Esophagus muscularis mucosa (tissue), 3 donors: ENCODE measurements around the gene MAML1.
"Not testable (repeated sequence)": the region's sequence is repeated elsewhere in the genome, so short reads cannot be mapped to it uniquely, and the experiment has no call there.

Experiments used
- POLR2A ChIP-seq: fragments of 450-650 bp; IDR thresholded peaks from one replicate; pipeline ENCODE4 v1.6.1; 2017; ENCODE audit warnings: antibody characterized with exemption, moderate library complexity, mild to moderate bottlenecking, low read depth
- TF ChIP-seq, protein P1 (sequence below), 3 experiments: fragments of 200-600 bp in 2 of 3; fragments of 450-650 bp in 1 of 3; sonication (generic) in 2 of 3; IDR thresholded peaks; one replicate each; pipeline ENCODE4 v1.5.1; 2017 to 2019; ENCODE audit warnings: antibody characterized with exemption in 3 of 3, mild to moderate bottlenecking in 2 of 3, moderate library complexity in 1 of 3

DNA sequence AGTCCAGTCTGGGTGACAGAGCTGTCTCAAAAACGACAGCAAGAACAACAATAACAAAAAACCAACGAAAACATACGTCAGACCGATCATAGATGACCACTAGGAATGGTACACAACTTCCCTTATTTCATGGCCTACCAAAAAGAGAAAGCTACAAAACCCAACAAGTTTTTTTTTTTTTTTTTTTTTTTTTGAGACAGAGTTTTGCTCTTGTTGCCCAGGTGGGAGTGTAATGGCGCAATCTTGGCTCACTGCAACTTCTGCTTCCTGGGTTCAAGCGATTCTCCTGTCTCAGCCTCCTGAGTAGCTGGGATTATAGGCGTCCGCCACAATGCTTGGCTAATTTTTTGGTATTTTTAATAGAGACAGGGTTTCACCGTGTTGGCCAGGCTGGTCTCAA is 43.4 kb upstream of the MAML1 start:
- TF ChIP-seq, protein P1, sequence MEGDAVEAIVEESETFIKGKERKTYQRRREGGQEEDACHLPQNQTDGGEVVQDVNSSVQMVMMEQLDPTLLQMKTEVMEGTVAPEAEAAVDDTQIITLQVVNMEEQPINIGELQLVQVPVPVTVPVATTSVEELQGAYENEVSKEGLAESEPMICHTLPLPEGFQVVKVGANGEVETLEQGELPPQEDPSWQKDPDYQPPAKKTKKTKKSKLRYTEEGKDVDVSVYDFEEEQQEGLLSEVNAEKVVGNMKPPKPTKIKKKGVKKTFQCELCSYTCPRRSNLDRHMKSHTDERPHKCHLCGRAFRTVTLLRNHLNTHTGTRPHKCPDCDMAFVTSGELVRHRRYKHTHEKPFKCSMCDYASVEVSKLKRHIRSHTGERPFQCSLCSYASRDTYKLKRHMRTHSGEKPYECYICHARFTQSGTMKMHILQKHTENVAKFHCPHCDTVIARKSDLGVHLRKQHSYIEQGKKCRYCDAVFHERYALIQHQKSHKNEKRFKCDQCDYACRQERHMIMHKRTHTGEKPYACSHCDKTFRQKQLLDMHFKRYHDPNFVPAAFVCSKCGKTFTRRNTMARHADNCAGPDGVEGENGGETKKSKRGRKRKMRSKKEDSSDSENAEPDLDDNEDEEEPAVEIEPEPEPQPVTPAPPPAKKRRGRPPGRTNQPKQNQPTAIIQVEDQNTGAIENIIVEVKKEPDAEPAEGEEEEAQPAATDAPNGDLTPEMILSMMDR (IDR thresholded peaks at IDR 0.05) = not testable (repeated sequence)
- TF ChIP-seq POLR2A = not testable (repeated sequence)
